HG03135 (cell line): ENCODE measurements around the gene ASB15.

Experiments used
- ATAC-seq: cut with Tn5 transposase; IDR thresholded peaks from one replicate; pipeline ENCODE4 v1.9.1; 2021; ENCODE audit warnings: mild to moderate bottlenecking, moderate library complexity; ENCODE audit not compliant: unreplicated experiment

The ASB15 gene

GRCh38 chr7:123661765-123662164 lies 60.1 kb downstream of the ASB15 start:
- no peak for ATAC-seq

GRCh38 chr7:123662293-123662692 lies 60.7 kb downstream of the ASB15 start:
- no peak for ATAC-seq

GRCh38 chr7:123662755-123663154 lies 61.1 kb downstream of the ASB15 start:
- no peak for ATAC-seq

- ATAC-seq = no peak
These were observed 61.6 kb downstream of the ASB15 start for GRCh38 chr7:123663200-123663599.

- ATAC-seq = no peak
These were observed 63.5 kb downstream of the ASB15 start for GRCh38 chr7:123665157-123665556.

- ATAC-seq = no peak
These were observed 64.3 kb downstream of the ASB15 start for GRCh38 chr7:123665896-123666295.

- no peak for ATAC-seq
These were observed 64.9 kb downstream of the ASB15 start for GRCh38 chr7:123666492-123666891.

GRCh38 chr7:123669485-123669884 lies 67.9 kb downstream of the ASB15 start:
- ATAC-seq = no peak

GRCh38 chr7:123673137-123673732 lies 71.6 kb downstream of the ASB15 start:
- ATAC-seq = no peak

GRCh38 chr7:123673752-123674398 lies 72.3 kb downstream of the ASB15 start:
- no peak for ATAC-seq

- ATAC-seq = no peak
These were observed 73.0 kb downstream of the ASB15 start for GRCh38 chr7:123674399-123675180.

GRCh38 chr7:123675181-123675473 lies 73.5 kb downstream of the ASB15 start:
- no peak for ATAC-seq

GRCh38 chr7:123677061-123677715 lies 75.6 kb downstream of the ASB15 start:
- no peak for ATAC-seq

GRCh38 chr7:123679614-123680013 lies 78.0 kb downstream of the ASB15 start:
- ATAC-seq = no peak

GRCh38 chr7:123680580-123680979 lies 79.0 kb downstream of the ASB15 start:
- ATAC-seq = no peak

GRCh38 chr7:123681561-123681960 lies 79.9 kb downstream of the ASB15 start:
- ATAC-seq = no peak

GRCh38 chr7:123682690-123683089 lies 81.1 kb downstream of the ASB15 start:
- ATAC-seq = no peak

- ATAC-seq = no peak
These were observed 85.5 kb downstream of the ASB15 start for GRCh38 chr7:123687161-123687560.

GRCh38 chr7:123687727-123688126 lies 86.1 kb downstream of the ASB15 start:
- no peak for ATAC-seq
